H1 (cell line): ENCODE results near the gene FPGS. TPM values are rescaled to one million over a fixed set of nuclear protein-coding genes. Genes with fewer than 3 reads are reported as not detected.

Experiments
- CTCF ChIA-PET: fragments of 300-600 bp; sonication (Branson Sonifier 250); formaldehyde crosslinking; loops from one replicate; lab custom pipeline; 2021; ENCODE audit not compliant: partially characterized antibody; lab: Charles Lee
- POLR2A ChIA-PET: fragments of 300-600 bp; sonication (Branson Sonifier 250); formaldehyde crosslinking; loops from one replicate; lab custom pipeline; 2021; ENCODE audit warnings: inconsistent platforms; ENCODE audit not compliant: partially characterized antibody; lab: Charles Lee
- DNase-seq, 2 experiments: peaks; one replicate each; pipeline versions ENCODE4 v3.0.0 to v3.0.0-alpha.2; 2010 to 2022; ENCODE audit warnings: low spot score in 2 of 2, low read depth in 1 of 2, mixed read lengths in 1 of 2
- FAIRE-seq: peaks from 2 replicates; lab custom pipeline; 2011; peaks lifted over from hg19 to GRCh38; lab: Jason Lieb, UNC
- H2AFZ ChIP-seq: 2 replicates; pipeline ENCODE4 v1.8.1; 2012; ENCODE audit warnings: low read length, inconsistent platforms
- H2AK5ac ChIP-seq: 2 replicates; pipeline ENCODE4 v1.6.1; 2013; ENCODE audit warnings: low read depth, low read length
- H2BK120ac ChIP-seq: replicated peaks from 2 replicates; pipeline ENCODE3; 2013; ENCODE audit warnings: low read depth, low read length, inconsistent platforms
- H2BK12ac ChIP-seq: 2 replicates; pipeline ENCODE4 v1.6.1; 2013; ENCODE audit warnings: low read depth, low read length
- H2BK15ac ChIP-seq: 2 replicates; pipeline ENCODE4 v1.6.1; 2013; ENCODE audit warnings: low read length
- H2BK20ac ChIP-seq: 2 replicates; pipeline ENCODE4 v1.6.1; 2013; ENCODE audit warnings: low read length
- H2BK5ac ChIP-seq: 2 replicates; pipeline ENCODE4 v1.6.1; 2013; ENCODE audit warnings: low read depth, low read length
- H3K14ac ChIP-seq: 2 replicates; pipeline ENCODE4 v1.6.1; 2013; ENCODE audit warnings: inconsistent platforms; ENCODE audit not compliant: insufficient read length
- H3K18ac ChIP-seq: 2 replicates; pipeline ENCODE4 v1.6.1; 2013; ENCODE audit warnings: low read length; ENCODE audit errors: extremely low read depth
- H3K23ac ChIP-seq: 2 replicates; pipeline ENCODE4 v1.6.1; 2013; ENCODE audit warnings: inconsistent platforms; ENCODE audit not compliant: insufficient read length
- H3K23me2 ChIP-seq: 2 replicates; pipeline ENCODE4 v1.6.1; 2013; ENCODE audit warnings: low read depth, low read length
- H3K27ac ChIP-seq: 2 replicates; pipeline ENCODE4 v1.6.1; 2011; ENCODE audit warnings: low read depth, low read length, inconsistent platforms
- H3K27me3 ChIP-seq, 4 experiments: replicated peaks in 1 of 4; 1 replicate in 1 of 4; 2 replicates in 3 of 4; pipeline versions ENCODE4 v1.6.1 to v1.8.1; 2011 to 2013; ENCODE audit warnings: low read length in 3 of 4, mild to moderate bottlenecking in 3 of 4, inconsistent platforms in 2 of 4, mixed read lengths in 2 of 4, moderate library complexity in 1 of 4; ENCODE audit not compliant: control insufficient read depth in 3 of 4, insufficient read depth in 3 of 4; ENCODE audit errors: extremely low read depth in 1 of 4
- H3K36me3 ChIP-seq, 4 experiments: 2 replicates each; pipeline versions ENCODE4 v1.6.1 to v1.8.1; 2011 to 2013; ENCODE audit warnings: mild to moderate bottlenecking in 4 of 4, low read length in 3 of 4, moderate library complexity in 2 of 4, control low read depth in 1 of 4, inconsistent platforms in 1 of 4; ENCODE audit not compliant: insufficient read depth in 4 of 4, control insufficient read depth in 2 of 4
- H3K4ac ChIP-seq: replicated peaks from 2 replicates; pipeline ENCODE3; 2013; ENCODE audit warnings: low read length, low read depth, mixed read lengths, inconsistent platforms; ENCODE audit not compliant: insufficient read length
- H3K4me1 ChIP-seq, 4 experiments: replicated peaks in 1 of 4; 1 replicate in 1 of 4; 2 replicates in 3 of 4; pipeline versions ENCODE4 v1.6.1 to v1.8.1; 2011 to 2013; ENCODE audit warnings: low read length in 3 of 4, inconsistent platforms in 2 of 4, mixed read lengths in 1 of 4; ENCODE audit not compliant: insufficient read depth in 4 of 4, control insufficient read depth in 3 of 4
- H3K4me2 ChIP-seq, 2 experiments: 2 replicates each; pipeline versions ENCODE4 v1.6.1 to v1.8.1; 2011 to 2013; ENCODE audit warnings: low read depth in 2 of 2, low read length in 2 of 2, control low read depth in 1 of 2, inconsistent platforms in 1 of 2, mild to moderate bottlenecking in 1 of 2; ENCODE audit not compliant: insufficient read depth in 1 of 2
- H3K4me3 ChIP-seq, 4 experiments: fragments of 200-600, 300-600 bp in 1 of 4; sonication (generic), shearing (Covaris generic), sonication (Bioruptor Twin) in 1 of 4; 2 replicates each; pipeline versions ENCODE4 v1.5.1 to v1.8.1; 2011 to 2016; ENCODE audit warnings: low read length in 4 of 4, low read depth in 3 of 4, control low read depth in 2 of 4, inconsistent platforms in 2 of 4, mild to moderate bottlenecking in 2 of 4, mixed read lengths in 1 of 4, moderate library complexity in 1 of 4; ENCODE audit not compliant: insufficient read depth in 2 of 4; ENCODE audit errors: extremely low read depth in 1 of 4
- H3K56ac ChIP-seq: replicated peaks from 2 replicates; pipeline ENCODE3; 2013; ENCODE audit warnings: low read depth, mild to moderate bottlenecking, mixed read lengths, low read length, inconsistent platforms; ENCODE audit not compliant: insufficient read length
- H3K79me1 ChIP-seq: 2 replicates; pipeline ENCODE4 v1.6.1; 2013; ENCODE audit warnings: low read depth, low read length, control low read depth
- H3K79me2 ChIP-seq, 2 experiments: 2 replicates each; pipeline versions ENCODE4 v1.6.1 to v1.8.1; 2012 to 2013; ENCODE audit warnings: low read length in 2 of 2, mild to moderate bottlenecking in 2 of 2, inconsistent platforms in 1 of 2; ENCODE audit not compliant: insufficient read depth in 2 of 2, control insufficient read depth in 1 of 2
- H3K9ac ChIP-seq, 4 experiments: replicated peaks in 1 of 4; 1 replicate in 1 of 4; 2 replicates in 3 of 4; pipeline versions ENCODE4 v1.6.1 to v1.8.1; 2011 to 2013; ENCODE audit warnings: low read depth in 3 of 4, low read length in 3 of 4, control low read depth in 2 of 4, mild to moderate bottlenecking in 2 of 4, moderate library complexity in 2 of 4, inconsistent platforms in 1 of 4; ENCODE audit errors: extremely low read depth in 1 of 4
- H3K9me3 ChIP-seq, 2 experiments: 2 replicates each; pipeline versions ENCODE4 v1.6.1 to v1.8.1; 2012 to 2013; ENCODE audit warnings: mild to moderate bottlenecking in 2 of 2, moderate library complexity in 2 of 2, control low read depth in 1 of 2, inconsistent platforms in 1 of 2, low read depth in 1 of 2, low read length in 1 of 2, mixed read lengths in 1 of 2; ENCODE audit not compliant: insufficient read depth in 2 of 2
- H4K20me1 ChIP-seq, 2 experiments: replicated peaks in 1 of 2; 2 replicates each; pipeline versions ENCODE3 to v1.8.1; 2011 to 2013; ENCODE audit warnings: inconsistent platforms in 2 of 2, low read length in 2 of 2, mild to moderate bottlenecking in 1 of 2; ENCODE audit not compliant: insufficient read depth in 2 of 2, control insufficient read depth in 1 of 2
- H4K5ac ChIP-seq: 2 replicates; pipeline ENCODE4 v1.6.1; 2013; ENCODE audit warnings: low read length, low read depth, mixed read lengths, inconsistent platforms; ENCODE audit not compliant: insufficient read length
- H4K8ac ChIP-seq: 2 replicates; pipeline ENCODE4 v1.8.0; 2013; ENCODE audit warnings: mild to moderate bottlenecking, moderate library complexity, low read length, inconsistent platforms; ENCODE audit not compliant: insufficient read depth; ENCODE audit errors: extremely low read depth
- H4K91ac ChIP-seq: replicated peaks from 2 replicates; pipeline ENCODE3; 2013; ENCODE audit warnings: low read length, mixed read lengths, inconsistent platforms; ENCODE audit not compliant: insufficient read length
- BCL11A ChIP-seq, 2 experiments: IDR thresholded peaks; one replicate each; pipeline ENCODE4 v1.6.1; 2011; ENCODE audit warnings: low read depth in 2 of 2, low read length in 2 of 2, mild to moderate bottlenecking in 2 of 2
- CBX5 ChIP-seq: fragments of 300-800, 300-1000 bp; sonication (generic); IDR thresholded peaks from 2 replicates; pipeline ENCODE4 v1.7.1; 2016; ENCODE audit warnings: antibody characterized with exemption, low read length, low read depth
- GABPA ChIP-seq: IDR thresholded peaks from 2 replicates; pipeline ENCODE4 v1.6.1; 2011; ENCODE audit warnings: mild to moderate bottlenecking, low read length, moderate library complexity, borderline replicate concordance; ENCODE audit not compliant: insufficient read depth
- KDM4A ChIP-seq: IDR thresholded peaks from one replicate; pipeline ENCODE4 v1.7.1; 2012; ENCODE audit warnings: low read depth, mild to moderate bottlenecking, moderate library complexity, low read length, inconsistent platforms; ENCODE audit not compliant: severe bottlenecking
- POLR2A ChIP-seq, 2 experiments: IDR thresholded peaks; 1 replicate in 1 of 2; 2 replicates in 1 of 2; pipeline ENCODE4 v1.6.1; 2011; ENCODE audit warnings: low read depth in 2 of 2, low read length in 2 of 2, mild to moderate bottlenecking in 2 of 2; ENCODE audit errors: control extremely low read depth in 1 of 2
- POU5F1 ChIP-seq: IDR thresholded peaks from 2 replicates; pipeline ENCODE4 v1.6.1; 2011; ENCODE audit warnings: low read depth, mild to moderate bottlenecking, low read length, moderate library complexity
- RBBP5 ChIP-seq: IDR thresholded peaks from 2 replicates; pipeline ENCODE4 v1.7.1; 2012; ENCODE audit warnings: low read depth, mild to moderate bottlenecking, inconsistent platforms, low read length, moderate library complexity, borderline replicate concordance
- SP1 ChIP-seq: IDR thresholded peaks from 2 replicates; pipeline ENCODE4 v1.6.1; 2011; ENCODE audit warnings: low read depth, low read length
- TAF1 ChIP-seq: IDR thresholded peaks from 2 replicates; pipeline ENCODE4 v1.6.1; 2011; ENCODE audit warnings: mild to moderate bottlenecking, low read depth, low read length
- YY1 ChIP-seq: IDR thresholded peaks from 2 replicates; pipeline ENCODE4 v1.6.1; 2011; ENCODE audit warnings: low read depth, mild to moderate bottlenecking, low read length
- WGBS, 2 experiments: shearing (Covaris generic) in 1 of 2; methylation state at CpG; one replicate each; pipeline versions ENCODE4 v1.1.6 to v1.1.7; 2013 to 2015; ENCODE audit warnings: low lambda C conversion rate in 2 of 2, mixed read lengths in 2 of 2, inconsistent platforms in 1 of 2, low coverage in 1 of 2, missing lambda C conversion rate in 1 of 2; ENCODE audit not compliant: insufficient replicate concordance in 2 of 2, insufficient coverage in 1 of 2, insufficient read length in 1 of 2; ENCODE audit errors: extremely low coverage in 1 of 2, missing lambda C conversion rate in 1 of 2; 5-methylcytosine and 5-hydroxymethylcytosine counted together
- polyA plus RNA-seq, 7 experiments: library from polyadenylated mRNA; depleted of rRNA in 3 of 7; stranded (reverse) in 5 of 7; unstranded in 2 of 7; fragments of >200 nt in 5 of 7; fragments of 200-250 nt in 2 of 7; gene quantifications; 1 replicate in 5 of 7; 2 replicates in 1 of 7; 4 replicates in 1 of 7; pipeline versions ENCODE4 v1.2.1 to v1.2.3, GENCODE V29; 2011 to 2013; ENCODE audit warnings: missing spikeins in 2 of 7, mixed read lengths in 2 of 7
- total RNA-seq: library from RNA; stranded (reverse); fragmentation: NEBNext Ultra II Directional; extraction: Animal tissue kit (Norgen Biotek cat#: 25700); gene quantifications from 2 replicates; pipeline ENCODE4 v1.2.1, GENCODE V29; 2021
- TF ChIP-seq, protein P1 (sequence below): IDR thresholded peaks from 2 replicates; pipeline ENCODE4 v1.6.1; 2012; ENCODE audit warnings: inconsistent platforms

FPGS gene
- total and polyA plus RNA-seq, 2 of the 8 experiments (the other 6 are each of a cell fraction or from before 2014, with no cell fraction given) = 62.4 to 83.0 TPM

DNA sequence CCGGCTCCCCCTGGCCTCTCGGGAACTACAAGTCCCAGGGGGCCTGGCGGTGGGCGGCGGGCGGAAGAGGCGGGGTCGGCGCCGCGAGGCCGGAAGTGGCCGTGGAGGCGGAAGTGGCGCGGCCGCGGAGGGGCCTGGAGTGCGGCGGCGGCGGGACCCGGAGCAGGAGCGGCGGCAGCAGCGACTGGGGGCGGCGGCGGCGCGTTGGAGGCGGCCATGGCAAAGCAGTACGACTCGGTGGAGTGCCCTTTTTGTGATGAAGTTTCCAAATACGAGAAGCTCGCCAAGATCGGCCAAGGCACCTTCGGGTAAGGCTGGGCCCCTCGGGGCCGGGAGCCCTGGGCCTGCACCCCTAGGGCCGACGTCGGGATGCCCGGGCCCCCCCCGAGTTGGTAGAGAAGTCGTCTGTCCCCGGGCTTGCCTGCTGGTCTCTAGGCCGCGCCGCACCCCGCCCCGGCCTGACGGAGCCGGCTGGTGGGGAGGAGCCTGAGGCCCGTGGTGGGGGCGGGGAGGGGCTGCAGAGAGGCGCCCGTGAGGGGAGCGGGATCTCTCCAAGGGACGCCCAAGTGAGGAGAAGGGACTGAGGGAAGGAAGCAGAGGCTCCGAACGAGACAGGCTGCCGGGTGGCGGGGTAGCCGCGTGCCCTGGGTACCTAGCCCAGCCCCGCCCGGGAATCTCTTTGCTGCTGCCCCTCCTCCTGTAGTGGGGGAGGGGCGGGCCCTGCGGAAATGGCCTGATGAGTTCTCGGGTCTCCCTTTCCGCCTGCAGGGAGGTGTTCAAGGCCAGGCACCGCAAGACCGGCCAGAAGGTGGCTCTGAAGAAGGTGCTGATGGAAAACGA is 16.5 kb upstream of the FPGS start, which contains the start of gene CDK9:
TSS of gene CDK9 (plus strand) at position 102 of the 840 bp plus-strand sequence. CDS start at position 217, 115 bp downstream.
- peak within 1 kb of the TSS; percentile 60 for H2BK5ac ChIP-seq
- no peak within 1 kb of the TSS for H2BK120ac ChIP-seq
- H3K4me1 ChIP-seq = peaks cover 0 to 4% (median 2%) of the 10 kb centered on the region in 4 experiments; a peak in 3 of 7 replicates
- H3K79me1 ChIP-seq = peaks cover 10% of the 10 kb centered on the region
- H3K4me2 ChIP-seq = peak within 1 kb of the TSS; percentile 46 to 66
- 2% methylated on average over 45 of the region's 75 CpGs; no CpG with 5 or more reads in 1 of the 2 experiments for WGBS, 2 experiments
- peak within 1 kb of the TSS; percentile 72 to 84 (median 78); a peak in 6 of 7 replicates for H3K9ac ChIP-seq
- H3K27me3 ChIP-seq = no peaks in the 10 kb centered on the region
- no peak within 1 kb of the TSS for H2BK20ac ChIP-seq
- peak within 1 kb of the TSS; percentile 76; the same call in 1 of the 2 replicates for H3K27ac ChIP-seq
- H4K20me1 ChIP-seq = peaks cover 23 to 27% of the 10 kb centered on the region in 2 experiments
- FAIRE-seq (no peak), DNase-seq (peak in 1 of 2 experiments; percentile 93)
- no peak within 1 kb of the TSS for H2BK15ac ChIP-seq
- H2AK5ac ChIP-seq = no peak within 1 kb of the TSS
- ChIA-PET CTCF (interaction anchor here (0.9 to 16.2 kb wide), 13 partner anchors 10 to 83 kb away, joined by 3 to 227 read pairs (median 5); partner anchors contain the start of genes FPGS and TOR2A), POLR2A (interaction anchor here (0.6 to 10.2 kb wide), 19 partner anchors 8 to 370 kb away, joined by 3 to 140 read pairs (median 4); partner anchors contain the start of gene FPGS)
- H3K79me2 ChIP-seq = peaks cover 3 to 37% of the 10 kb centered on the region in 2 experiments; a peak in 2 of 4 replicates
- H3K14ac ChIP-seq = no peak within 1 kb of the TSS
- H2AFZ ChIP-seq = no peak within 1 kb of the TSS
- H2BK12ac ChIP-seq = no peak within 1 kb of the TSS
- no peaks in the 10 kb centered on the region for H3K9me3 ChIP-seq
- no peak within 1 kb of the TSS for H3K4ac ChIP-seq
- H3K23me2 ChIP-seq = no peaks in the 10 kb centered on the region
- H3K36me3 ChIP-seq = peaks cover 29 to 40% (median 39%) of the 10 kb centered on the region in 4 experiments
- H3K18ac ChIP-seq = peak within 1 kb of the TSS; percentile 90
- peak within 1 kb of the TSS; percentile 71 to 100 (median 92) for H3K4me3 ChIP-seq
- H3K23ac ChIP-seq = no peak within 1 kb of the TSS
- peak within 1 kb of the TSS; percentile 96 for H4K8ac ChIP-seq
- H4K5ac ChIP-seq = peak within 1 kb of the TSS; percentile 84
- no peak within 1 kb of the TSS for H4K91ac ChIP-seq
- peak within 1 kb of the TSS; percentile 70 for H3K56ac ChIP-seq
- TF ChIP-seq KDM4A = no peak
- TF ChIP-seq GABPA = peak; percentile 91
- TF ChIP-seq, protein P1, sequence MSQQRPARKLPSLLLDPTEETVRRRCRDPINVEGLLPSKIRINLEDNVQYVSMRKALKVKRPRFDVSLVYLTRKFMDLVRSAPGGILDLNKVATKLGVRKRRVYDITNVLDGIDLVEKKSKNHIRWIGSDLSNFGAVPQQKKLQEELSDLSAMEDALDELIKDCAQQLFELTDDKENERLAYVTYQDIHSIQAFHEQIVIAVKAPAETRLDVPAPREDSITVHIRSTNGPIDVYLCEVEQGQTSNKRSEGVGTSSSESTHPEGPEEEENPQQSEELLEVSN = no peak
- TF ChIP-seq CBX5 = no peak
- TF ChIP-seq BCL11A (IDR thresholded peaks at IDR 0.05; ENCODE audit: low read depth in 2 of 2, low read length in 2 of 2) = no peak
- TF ChIP-seq POLR2A (IDR thresholded peaks at IDR 0.05; ENCODE audit: control extremely low read depth in 1 of 2, low read depth in 2 of 2, low read length in 2 of 2) = no peak
- no peak for TF ChIP-seq POU5F1
- TF ChIP-seq TAF1 = peak; percentile 51
- TF ChIP-seq SP1 = peak; percentile 48; the same call in 1 of the 2 replicates
- TF ChIP-seq RBBP5 = peak; percentile 76; the same call in 1 of the 2 replicates
- TF ChIP-seq YY1 = 0 out of 2 replicates have a peak, but pooled peaks have one; percentile 10
